RWPE1 (cell line): ENCODE results near the gene GPATCH8.
A peak's percentile ranks its signal among the peaks of the same experiment; 100 is the strongest.

Source experiments
- CTCF ChIA-PET: fragments of 350-600 bp; sonication (Branson Sonifier 250); formaldehyde crosslinking; extraction: SDS; loops from one replicate; lab custom pipeline; 2021; lab: Yijun Ruan, JAX
- POLR2A ChIA-PET: fragments of 400-600 bp; formaldehyde crosslinking; extraction: SDS; loops from one replicate; lab custom pipeline; 2020; ENCODE audit warnings: antibody characterized with exemption; ENCODE audit not compliant: low non-redundant PET; lab: Yijun Ruan, JAX
- DNase-seq: peaks from one replicate; pipeline ENCODE4 v3.0.0; 2012; ENCODE audit warnings: low spot score
- H3K27ac ChIP-seq: fragments of 450-650 bp; 2 replicates; pipeline ENCODE4 v1.5.1; 2017
- TF ChIP-seq, protein P1 (sequence below): fragments of 450-650 bp; conservative IDR thresholded peaks from 2 replicates; pipeline ENCODE4 v1.5.1; 2017; ENCODE audit warnings: low read depth, mild to moderate bottlenecking

GPATCH8 gene

GRCh38 chr17:44424828-44425461 is 78.3 kb downstream of the GPATCH8 start:
- TF ChIP-seq, protein P1, sequence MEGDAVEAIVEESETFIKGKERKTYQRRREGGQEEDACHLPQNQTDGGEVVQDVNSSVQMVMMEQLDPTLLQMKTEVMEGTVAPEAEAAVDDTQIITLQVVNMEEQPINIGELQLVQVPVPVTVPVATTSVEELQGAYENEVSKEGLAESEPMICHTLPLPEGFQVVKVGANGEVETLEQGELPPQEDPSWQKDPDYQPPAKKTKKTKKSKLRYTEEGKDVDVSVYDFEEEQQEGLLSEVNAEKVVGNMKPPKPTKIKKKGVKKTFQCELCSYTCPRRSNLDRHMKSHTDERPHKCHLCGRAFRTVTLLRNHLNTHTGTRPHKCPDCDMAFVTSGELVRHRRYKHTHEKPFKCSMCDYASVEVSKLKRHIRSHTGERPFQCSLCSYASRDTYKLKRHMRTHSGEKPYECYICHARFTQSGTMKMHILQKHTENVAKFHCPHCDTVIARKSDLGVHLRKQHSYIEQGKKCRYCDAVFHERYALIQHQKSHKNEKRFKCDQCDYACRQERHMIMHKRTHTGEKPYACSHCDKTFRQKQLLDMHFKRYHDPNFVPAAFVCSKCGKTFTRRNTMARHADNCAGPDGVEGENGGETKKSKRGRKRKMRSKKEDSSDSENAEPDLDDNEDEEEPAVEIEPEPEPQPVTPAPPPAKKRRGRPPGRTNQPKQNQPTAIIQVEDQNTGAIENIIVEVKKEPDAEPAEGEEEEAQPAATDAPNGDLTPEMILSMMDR: no peak
- H3K27ac ChIP-seq: no peak overlapping the region
- no peak for DNase-seq
- ChIA-PET POLR2A (no interaction called here), CTCF (no interaction called here)

- ChIA-PET POLR2A (no interaction called here), CTCF (interaction anchor here (0.7 to 1.0 kb wide), 2 partner anchors 18 to 87 kb away, joined by 3 to 4 read pairs; no protein-coding TSS in a partner anchor)
- peak overlapping the region; percentile 46 for H3K27ac ChIP-seq
- TF ChIP-seq, protein P1: no peak
- peak; percentile 79 for DNase-seq
Observed at GRCh38 chr17:44417553-44417952, 85.7 kb downstream of the GPATCH8 start.

DNA sequence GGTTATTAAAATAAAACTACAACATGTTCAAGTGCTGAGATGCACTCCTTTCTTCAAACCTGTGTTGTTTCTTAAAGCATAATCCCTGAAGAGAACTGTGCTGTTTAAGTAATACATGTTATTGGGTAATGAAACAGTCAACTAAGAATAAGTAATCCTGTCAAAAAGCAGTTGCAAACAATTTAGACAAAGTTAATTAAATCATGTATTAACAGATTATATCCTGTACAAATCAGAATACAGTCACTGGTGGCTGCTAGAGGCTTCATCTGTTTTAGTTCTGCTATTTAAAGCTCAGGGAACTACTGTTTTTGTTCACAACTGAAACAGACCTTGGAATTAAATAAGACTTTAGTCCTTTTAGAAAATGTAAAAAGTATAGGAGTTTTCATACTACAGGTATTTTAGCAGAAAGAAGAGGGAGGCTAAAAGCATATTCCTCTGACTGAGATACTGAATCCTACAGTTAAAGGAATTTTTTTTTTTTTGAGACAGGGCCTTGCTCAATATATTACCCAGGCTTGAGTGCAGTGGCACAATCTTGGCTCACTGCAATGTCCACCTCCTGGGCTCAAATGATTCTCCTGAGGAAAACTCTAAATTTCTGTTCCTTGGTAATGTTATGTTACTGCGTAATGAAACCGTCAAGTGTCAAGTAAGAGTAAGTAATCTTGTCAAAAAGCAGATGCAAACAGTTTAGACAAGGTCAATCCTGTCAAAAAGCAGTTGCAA is 86.5 kb downstream of the GPATCH8 start:
- CTCF ChIA-PET: no interaction called here

GRCh38 chr17:44414394-44415155 is 88.6 kb downstream of the GPATCH8 start:
- POLR2A ChIA-PET: no interaction called here
- no peak for DNase-seq
- TF ChIP-seq, protein P1: no peak
- CTCF ChIA-PET: interaction anchor here (1.1 kb wide), 1 partner anchor 624 kb away, joined by 5 read pairs; no protein-coding TSS in a partner anchor
- H3K27ac ChIP-seq: no peak overlapping the region

More for the DNA sequence above, 86.5 kb downstream of the GPATCH8 start:
- DNase-seq: no peak
- TF ChIP-seq, protein P1: no peak
- POLR2A ChIA-PET: no interaction called here
- peak overlapping the region; percentile 46 for H3K27ac ChIP-seq

DNA sequence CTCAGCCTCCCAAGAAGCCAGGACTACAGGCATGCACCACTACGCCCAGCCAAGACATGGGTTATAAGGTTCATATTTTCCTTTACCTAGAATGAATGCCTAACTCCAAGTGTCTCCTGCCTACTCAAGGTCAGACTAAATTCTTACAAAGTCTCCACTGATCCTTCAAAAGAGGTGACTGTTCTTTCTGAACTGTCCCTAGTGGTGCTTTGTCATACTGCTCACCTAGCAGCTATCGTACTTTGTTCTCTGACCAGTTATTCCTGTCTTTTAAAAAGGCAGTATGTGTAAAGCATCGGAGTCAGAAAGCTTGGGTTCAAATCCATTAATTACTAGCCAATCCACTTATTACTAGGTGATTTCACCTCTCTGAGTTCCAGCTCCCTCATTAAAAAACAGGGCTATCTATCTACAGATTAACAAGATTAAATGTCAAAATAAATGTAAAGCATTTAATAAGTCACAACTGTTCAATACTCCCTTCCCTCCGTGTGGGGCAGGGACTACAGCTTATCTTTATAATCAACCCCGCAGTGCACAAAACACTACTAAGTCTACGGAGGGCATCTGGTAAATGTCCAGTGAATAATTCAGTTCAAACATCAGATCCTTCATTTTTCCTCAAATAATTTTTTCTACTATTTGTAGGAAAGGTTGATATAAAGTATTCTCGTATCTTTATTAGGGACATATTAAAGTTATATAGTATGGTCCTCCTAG is 93.7 kb downstream of the GPATCH8 start:
- DNase-seq: no peak
- H3K27ac ChIP-seq: no peak overlapping the region
- ChIA-PET CTCF (interaction anchor here (0.6 to 0.7 kb wide), 2 partner anchors 57 to 274 kb away, joined by 3 to 5 read pairs; no protein-coding TSS in a partner anchor), POLR2A (no interaction called here)
- TF ChIP-seq, protein P1: no peak

- no peak for DNase-seq
- TF ChIP-seq, protein P1: no peak
- no peak overlapping the region for H3K27ac ChIP-seq
- CTCF ChIA-PET: no interaction called here
- POLR2A ChIA-PET: no interaction called here
Observed at GRCh38 chr17:44408786-44409185, 94.4 kb downstream of the GPATCH8 start.
